Astrocyte (in vitro differentiated cells and primary cell): ENCODE data around the gene UTP11. TPM values are rescaled to one million over a fixed set of nuclear protein-coding genes. Genes with fewer than 3 reads are reported as not detected.

ENCODE experiments used
- DNase-seq: peaks from one replicate; pipeline ENCODE4 v3.0.0-alpha.2; 2010; ENCODE audit warnings: low read depth
- FAIRE-seq: peaks from 2 replicates; lab custom pipeline; 2011; peaks lifted over from hg19 to GRCh38; lab: Jason Lieb, UNC
- H2AFZ ChIP-seq: 2 replicates; pipeline ENCODE4 v1.6.0; 2012; ENCODE audit warnings: low read depth, low read length, inconsistent platforms
- H3K27ac ChIP-seq: 2 replicates; pipeline ENCODE4 v1.5.1; 2011; ENCODE audit warnings: low read depth, low read length, inconsistent platforms
- H3K27me3 ChIP-seq: 2 replicates; pipeline ENCODE4 v1.6.0; 2011; ENCODE audit warnings: low read length, inconsistent platforms; ENCODE audit not compliant: insufficient read depth
- H3K36me3 ChIP-seq: 2 replicates; pipeline ENCODE4 v1.5.1; 2011; ENCODE audit warnings: low read length, inconsistent platforms; ENCODE audit not compliant: insufficient read depth
- H3K4me1 ChIP-seq: 2 replicates; pipeline ENCODE4 v1.5.1; 2011; ENCODE audit warnings: low read length, inconsistent platforms; ENCODE audit not compliant: insufficient read depth
- H3K4me2 ChIP-seq: 2 replicates; pipeline ENCODE4 v1.6.0; 2012; ENCODE audit warnings: low read length, inconsistent platforms
- H3K4me3 ChIP-seq: 2 replicates; pipeline ENCODE4 v1.5.1; 2011; ENCODE audit warnings: low read depth, mild to moderate bottlenecking, low read length, inconsistent platforms; ENCODE audit not compliant: insufficient read depth
- H3K79me2 ChIP-seq: 2 replicates; pipeline ENCODE4 v1.6.0; 2012; ENCODE audit warnings: mild to moderate bottlenecking, low read length, inconsistent platforms; ENCODE audit not compliant: insufficient read depth
- H3K9ac ChIP-seq: 2 replicates; pipeline ENCODE4 v1.6.0; 2012; ENCODE audit warnings: mild to moderate bottlenecking, low read length, inconsistent platforms
- H3K9me3 ChIP-seq: 2 replicates; pipeline ENCODE4 v1.5.1; 2012; ENCODE audit warnings: low read depth, mild to moderate bottlenecking, low read length, inconsistent platforms; ENCODE audit not compliant: insufficient read depth
- H4K20me1 ChIP-seq: 2 replicates; pipeline ENCODE4 v1.6.0; 2012; ENCODE audit warnings: low read length, inconsistent platforms; ENCODE audit not compliant: insufficient read depth
- H3K27ac Mint-ChIP-seq: one replicate; pipeline ENCODE4 v1.8.0; 2021; ENCODE audit warnings: mild to moderate bottlenecking, mixed read lengths; ENCODE audit not compliant: unreplicated experiment
- H3K27me3 Mint-ChIP-seq: one replicate; pipeline ENCODE4 v1.8.0; 2021; ENCODE audit warnings: low read depth, mixed read lengths; ENCODE audit not compliant: unreplicated experiment
- H3K36me3 Mint-ChIP-seq: one replicate; pipeline ENCODE4 v1.8.0; 2021; ENCODE audit warnings: low read depth, mixed read lengths; ENCODE audit not compliant: unreplicated experiment
- H3K4me1 Mint-ChIP-seq: one replicate; pipeline ENCODE4 v1.8.0; 2021; ENCODE audit warnings: low read depth, mixed read lengths; ENCODE audit not compliant: unreplicated experiment
- H3K4me3 Mint-ChIP-seq: one replicate; pipeline ENCODE4 v1.8.0; 2021; ENCODE audit warnings: mild to moderate bottlenecking, moderate library complexity, mixed read lengths; ENCODE audit not compliant: unreplicated experiment
- H3K9me3 Mint-ChIP-seq: one replicate; pipeline ENCODE4 v1.8.0; 2021; ENCODE audit warnings: mild to moderate bottlenecking, mixed read lengths; ENCODE audit not compliant: unreplicated experiment
- EZH2 ChIP-seq: IDR thresholded peaks from 2 replicates; pipeline ENCODE4 v1.6.1; 2012; ENCODE audit warnings: mild to moderate bottlenecking, low read length, inconsistent platforms; ENCODE audit not compliant: insufficient read depth
- total RNA-seq: library from RNA; stranded (reverse); gene quantifications from 2 replicates; pipeline ENCODE4 v1.2.1, GENCODE V29; 2021
- TF ChIP-seq, protein P1 (sequence below): IDR thresholded peaks from 2 replicates; pipeline ENCODE4 v1.5.1; 2011; ENCODE audit warnings: low read depth, mild to moderate bottlenecking, inconsistent platforms, low read length, moderate library complexity; ENCODE audit not compliant: insufficient read depth

The UTP11 gene
- total RNA-seq, 1 donor from 2014 or later = 42.6 TPM

DNA sequence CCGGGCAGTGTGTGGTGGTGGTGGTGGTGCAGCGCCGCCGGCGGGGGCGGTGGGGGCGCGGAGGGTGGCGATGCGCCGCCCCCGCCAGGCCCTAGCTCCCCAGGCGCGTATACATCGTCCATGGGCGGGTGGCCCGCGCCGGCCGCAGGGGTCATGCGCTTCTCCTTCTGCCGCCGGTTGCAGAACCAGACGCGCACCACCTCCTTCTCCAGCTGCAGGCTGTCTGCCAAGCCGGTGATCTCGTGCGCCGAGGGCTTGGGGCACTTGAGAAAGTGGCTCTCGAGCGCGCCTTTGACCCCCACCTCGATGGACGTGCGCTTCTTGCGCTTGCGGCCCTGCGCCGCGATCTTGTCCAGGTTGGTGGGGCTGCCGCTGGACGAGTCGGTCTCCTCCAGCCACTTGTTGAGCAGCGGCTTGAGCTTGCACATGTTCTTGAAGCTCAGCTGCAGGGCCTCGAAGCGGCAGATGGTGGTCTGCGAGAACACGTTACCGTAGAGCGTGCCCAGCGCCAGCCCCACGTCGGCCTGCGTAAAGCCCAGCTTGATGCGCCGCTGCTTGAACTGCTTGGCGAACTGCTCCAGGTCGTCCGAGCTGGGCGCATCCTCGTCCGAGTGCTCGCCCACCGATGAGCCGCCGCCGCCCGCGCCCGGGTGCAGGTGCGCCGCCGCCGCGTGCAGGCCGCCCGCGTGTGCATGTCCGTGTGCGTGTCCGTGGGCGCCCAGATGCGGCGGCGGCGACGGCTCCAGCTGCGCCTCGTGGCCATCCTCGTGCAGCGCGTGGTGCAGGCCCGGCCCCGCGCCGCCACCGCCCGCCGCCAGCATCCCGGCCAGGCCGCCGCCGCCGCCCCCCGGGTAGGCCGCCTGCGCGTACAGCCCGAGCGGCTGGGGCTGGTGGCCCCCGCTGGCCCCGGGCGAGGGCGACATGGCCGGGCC lies 33.1 kb downstream of the UTP11 start:
- peaks cover 4% of the 10 kb centered on the region for H3K36me3 Mint-ChIP-seq
- H3K9me3 Mint-ChIP-seq = no peaks in the 10 kb centered on the region
- peaks cover 12% of the 10 kb centered on the region for H3K4me1 ChIP-seq
- H3K27ac Mint-ChIP-seq = no peak overlapping the region
- H3K27me3 Mint-ChIP-seq = peaks cover 27% of the 10 kb centered on the region
- H3K4me1 Mint-ChIP-seq = peaks cover 5% of the 10 kb centered on the region
- peaks cover 4% of the 10 kb centered on the region for H4K20me1 ChIP-seq
- TF ChIP-seq EZH2 = peak; percentile 99
- TF ChIP-seq, protein P1, sequence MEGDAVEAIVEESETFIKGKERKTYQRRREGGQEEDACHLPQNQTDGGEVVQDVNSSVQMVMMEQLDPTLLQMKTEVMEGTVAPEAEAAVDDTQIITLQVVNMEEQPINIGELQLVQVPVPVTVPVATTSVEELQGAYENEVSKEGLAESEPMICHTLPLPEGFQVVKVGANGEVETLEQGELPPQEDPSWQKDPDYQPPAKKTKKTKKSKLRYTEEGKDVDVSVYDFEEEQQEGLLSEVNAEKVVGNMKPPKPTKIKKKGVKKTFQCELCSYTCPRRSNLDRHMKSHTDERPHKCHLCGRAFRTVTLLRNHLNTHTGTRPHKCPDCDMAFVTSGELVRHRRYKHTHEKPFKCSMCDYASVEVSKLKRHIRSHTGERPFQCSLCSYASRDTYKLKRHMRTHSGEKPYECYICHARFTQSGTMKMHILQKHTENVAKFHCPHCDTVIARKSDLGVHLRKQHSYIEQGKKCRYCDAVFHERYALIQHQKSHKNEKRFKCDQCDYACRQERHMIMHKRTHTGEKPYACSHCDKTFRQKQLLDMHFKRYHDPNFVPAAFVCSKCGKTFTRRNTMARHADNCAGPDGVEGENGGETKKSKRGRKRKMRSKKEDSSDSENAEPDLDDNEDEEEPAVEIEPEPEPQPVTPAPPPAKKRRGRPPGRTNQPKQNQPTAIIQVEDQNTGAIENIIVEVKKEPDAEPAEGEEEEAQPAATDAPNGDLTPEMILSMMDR = no peak
- H3K9ac ChIP-seq = no peak overlapping the region
- H3K4me3 Mint-ChIP-seq = peak overlapping the region; percentile 67
- H3K4me3 ChIP-seq = no peak overlapping the region
- H3K27ac ChIP-seq = no peak overlapping the region
- no peak for DNase-seq
- no peak for FAIRE-seq
- peak overlapping the region; percentile 84 for H3K4me2 ChIP-seq
- H3K27me3 ChIP-seq = peaks cover 35% of the 10 kb centered on the region
- H3K36me3 ChIP-seq = no peaks in the 10 kb centered on the region
- H3K79me2 ChIP-seq = no peaks in the 10 kb centered on the region
- H2AFZ ChIP-seq = peak overlapping the region; percentile 26
- no peaks in the 10 kb centered on the region for H3K9me3 ChIP-seq

DNA sequence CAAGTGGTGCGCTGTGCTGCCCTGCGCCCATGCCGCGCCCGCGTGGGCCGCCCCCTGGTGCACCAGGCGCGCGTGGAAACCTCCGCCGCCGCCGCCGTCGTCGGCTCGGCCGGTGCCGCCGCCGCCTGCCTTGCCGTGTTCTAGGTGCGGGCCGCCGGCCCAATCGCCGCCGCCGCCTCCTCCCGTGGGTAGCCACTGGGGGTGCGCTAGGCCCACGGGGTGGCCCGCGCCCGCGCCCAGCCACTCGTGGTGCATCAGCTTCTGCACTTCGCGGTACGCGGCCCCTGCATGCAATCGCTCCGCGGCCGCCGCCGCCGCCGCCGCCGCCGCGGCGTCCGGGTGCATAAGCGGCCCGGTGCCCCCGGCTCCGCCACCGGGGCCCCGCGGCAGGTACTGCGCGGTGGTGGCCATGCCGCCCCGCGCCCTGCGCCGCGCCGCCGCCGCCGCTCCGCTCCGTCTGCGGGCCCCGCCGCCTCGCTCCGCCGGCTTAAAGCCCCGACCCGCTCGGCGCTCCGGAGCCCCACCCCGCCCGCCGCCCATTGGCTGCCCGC lies 33.9 kb downstream of the UTP11 start, which contains the start of gene POU3F1:
Gene POU3F1 (minus strand): TSS at position 461 of the 551 bp plus-strand sequence. CDS start 50 bp downstream, at position 411.
- no peak within 1 kb of the TSS for H3K9ac ChIP-seq
- DNase-seq (no peak), FAIRE-seq (no peak)
- peak within 1 kb of the TSS; percentile 76 for H2AFZ ChIP-seq
- peaks cover 4% of the 10 kb centered on the region for H3K36me3 Mint-ChIP-seq
- H3K79me2 ChIP-seq = no peaks in the 10 kb centered on the region
- H3K9me3 ChIP-seq = no peaks in the 10 kb centered on the region
- H3K27ac Mint-ChIP-seq = no peak within 1 kb of the TSS
- H3K9me3 Mint-ChIP-seq = no peaks in the 10 kb centered on the region
- no peaks in the 10 kb centered on the region for H3K36me3 ChIP-seq
- H3K27me3 Mint-ChIP-seq = peaks cover 28% of the 10 kb centered on the region
- peaks cover 4% of the 10 kb centered on the region for H4K20me1 ChIP-seq
- H3K4me3 ChIP-seq = peak within 1 kb of the TSS; percentile 54
- H3K4me1 ChIP-seq = peaks cover 12% of the 10 kb centered on the region
- H3K4me2 ChIP-seq = peak within 1 kb of the TSS; percentile 91
- no peak for TF ChIP-seq EZH2
- TF ChIP-seq, protein P1 = no peak
- H3K4me3 Mint-ChIP-seq = peak within 1 kb of the TSS; percentile 90
- peaks cover 35% of the 10 kb centered on the region for H3K27me3 ChIP-seq
- peaks cover 6% of the 10 kb centered on the region for H3K4me1 Mint-ChIP-seq
- no peak within 1 kb of the TSS for H3K27ac ChIP-seq
